ENCODE results near the gene NXPE1.

GRCh38 chr11:114606003-114606801, 46.5 kb upstream of the NXPE1 start:
- TF ChIP-seq CTCF (conservative IDR thresholded peaks at IDR 0.05; ENCODE audit: low read depth, low read length) (no peak), EZH2 (IDR thresholded peaks at IDR 0.05; ENCODE audit: borderline replicate concordance, low read depth, low read length, poor library complexity, severe bottlenecking) (no peak)
